Measurements from ENCODE around the gene BID.

BID gene

DNA sequence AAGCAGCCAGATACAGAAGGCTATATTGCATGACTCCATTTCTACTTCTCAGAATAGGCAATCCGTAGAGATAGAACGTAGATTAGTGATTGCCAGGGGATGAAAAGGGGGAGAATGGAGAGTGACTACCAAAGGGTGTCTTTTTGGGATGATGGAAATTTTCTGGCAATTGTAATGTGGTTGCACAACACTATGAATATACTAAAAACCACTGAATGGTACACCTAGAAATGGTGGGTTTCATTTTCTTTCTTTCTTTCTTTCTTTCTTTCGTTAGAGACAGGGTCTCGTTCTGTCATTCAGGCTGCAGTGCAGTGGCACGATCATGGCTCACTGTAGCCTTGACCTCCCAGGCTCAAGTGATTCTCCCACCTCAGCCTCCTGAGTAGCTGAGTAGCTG, 54.4 kb downstream of the BID start:
- ChIA-PET CTCF (interaction anchor here (1.1 kb wide), 1 partner anchor 13 kb away, joined by 4 read pairs; no protein-coding TSS in a partner anchor), POLR2A (no interaction called here)
- no peak for DNase-seq (ENCODE audit: extremely low spot score)

DNA sequence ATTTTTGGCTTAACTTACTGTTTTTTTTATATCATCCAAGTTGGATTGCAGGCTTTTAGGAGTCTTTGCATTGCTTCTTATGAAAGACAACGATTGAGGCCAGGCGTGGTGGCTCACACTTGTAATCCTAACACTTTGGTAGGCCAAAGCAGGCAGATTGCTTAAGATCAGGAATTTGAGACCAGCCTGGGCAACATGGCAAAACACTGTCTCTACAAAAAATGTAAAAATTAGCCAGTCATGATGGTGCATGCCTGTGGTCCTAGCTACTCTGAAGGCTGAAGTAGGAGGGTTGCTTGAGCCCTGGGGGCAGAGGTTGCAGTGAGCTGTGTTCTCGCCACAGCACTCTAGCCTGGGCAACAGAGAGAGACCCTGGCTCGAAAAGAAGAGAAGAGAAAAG, 56.6 kb downstream of the BID start:
- ChIA-PET CTCF (no interaction called here), POLR2A (no interaction called here)
- DNase-seq (ENCODE audit: extremely low spot score): no peak
- TF ChIP-seq, protein P1, sequence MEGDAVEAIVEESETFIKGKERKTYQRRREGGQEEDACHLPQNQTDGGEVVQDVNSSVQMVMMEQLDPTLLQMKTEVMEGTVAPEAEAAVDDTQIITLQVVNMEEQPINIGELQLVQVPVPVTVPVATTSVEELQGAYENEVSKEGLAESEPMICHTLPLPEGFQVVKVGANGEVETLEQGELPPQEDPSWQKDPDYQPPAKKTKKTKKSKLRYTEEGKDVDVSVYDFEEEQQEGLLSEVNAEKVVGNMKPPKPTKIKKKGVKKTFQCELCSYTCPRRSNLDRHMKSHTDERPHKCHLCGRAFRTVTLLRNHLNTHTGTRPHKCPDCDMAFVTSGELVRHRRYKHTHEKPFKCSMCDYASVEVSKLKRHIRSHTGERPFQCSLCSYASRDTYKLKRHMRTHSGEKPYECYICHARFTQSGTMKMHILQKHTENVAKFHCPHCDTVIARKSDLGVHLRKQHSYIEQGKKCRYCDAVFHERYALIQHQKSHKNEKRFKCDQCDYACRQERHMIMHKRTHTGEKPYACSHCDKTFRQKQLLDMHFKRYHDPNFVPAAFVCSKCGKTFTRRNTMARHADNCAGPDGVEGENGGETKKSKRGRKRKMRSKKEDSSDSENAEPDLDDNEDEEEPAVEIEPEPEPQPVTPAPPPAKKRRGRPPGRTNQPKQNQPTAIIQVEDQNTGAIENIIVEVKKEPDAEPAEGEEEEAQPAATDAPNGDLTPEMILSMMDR (IDR thresholded peaks at IDR 0.05; ENCODE audit: control extremely low read depth, extremely low read depth, low read depth, missing control alignments): no peak

More for the DNA sequence above, 54.4 kb downstream of the BID start:
- TF ChIP-seq, protein P1 (IDR thresholded peaks at IDR 0.05; ENCODE audit: control extremely low read depth, extremely low read depth, low read depth, missing control alignments): no peak

DNA sequence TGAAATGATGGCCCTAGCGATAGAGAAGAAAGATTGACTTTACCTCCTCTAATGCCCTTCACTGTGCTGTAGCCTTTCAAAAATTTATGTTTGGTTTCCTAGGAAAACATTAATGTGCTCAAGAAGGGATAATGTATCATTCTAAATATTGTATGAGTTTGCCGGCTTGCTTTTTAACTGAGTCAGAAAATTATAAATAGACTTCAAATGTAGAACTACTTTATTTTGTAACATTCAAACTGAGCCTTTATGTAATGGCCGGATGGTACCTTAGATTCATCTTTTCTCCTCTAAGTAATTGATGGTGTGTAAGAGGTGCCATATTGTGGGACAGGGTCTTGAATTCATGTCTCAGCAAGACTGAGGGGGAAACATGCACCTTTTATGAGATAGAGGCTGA, 57.7 kb downstream of the BID start:
- no peak for DNase-seq (ENCODE audit: extremely low spot score)
- ChIA-PET CTCF (no interaction called here), POLR2A (no interaction called here)
- TF ChIP-seq, protein P1 (IDR thresholded peaks at IDR 0.05; ENCODE audit: control extremely low read depth, extremely low read depth, low read depth, missing control alignments): no peak

DNA sequence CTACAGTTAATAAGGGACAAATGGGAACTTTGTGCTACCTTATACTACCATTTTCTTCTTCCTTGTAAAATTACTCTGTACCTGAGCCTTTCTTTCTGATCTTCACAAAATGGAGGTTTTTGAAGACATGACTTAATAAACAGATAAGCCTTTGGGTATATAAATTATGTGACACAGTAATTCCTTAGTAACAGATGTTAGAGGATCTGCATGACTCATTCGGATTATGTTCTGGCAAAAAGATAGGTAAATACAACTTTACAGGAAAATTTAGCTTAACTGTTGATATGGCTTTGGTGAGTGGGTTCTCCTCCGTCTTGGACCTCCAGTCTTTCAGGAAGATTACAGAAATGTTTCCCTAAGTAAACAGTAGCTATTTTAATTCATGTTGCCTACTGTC, 61.8 kb downstream of the BID start:
- ChIA-PET CTCF (interaction anchor here (2.6 kb wide), 1 partner anchor 30 kb away, joined by 5 read pairs; no protein-coding TSS in a partner anchor), POLR2A (no interaction called here)
- TF ChIP-seq, protein P1 (IDR thresholded peaks at IDR 0.05; ENCODE audit: control extremely low read depth, extremely low read depth, low read depth, missing control alignments): no peak
- DNase-seq (ENCODE audit: extremely low spot score): no peak

DNA sequence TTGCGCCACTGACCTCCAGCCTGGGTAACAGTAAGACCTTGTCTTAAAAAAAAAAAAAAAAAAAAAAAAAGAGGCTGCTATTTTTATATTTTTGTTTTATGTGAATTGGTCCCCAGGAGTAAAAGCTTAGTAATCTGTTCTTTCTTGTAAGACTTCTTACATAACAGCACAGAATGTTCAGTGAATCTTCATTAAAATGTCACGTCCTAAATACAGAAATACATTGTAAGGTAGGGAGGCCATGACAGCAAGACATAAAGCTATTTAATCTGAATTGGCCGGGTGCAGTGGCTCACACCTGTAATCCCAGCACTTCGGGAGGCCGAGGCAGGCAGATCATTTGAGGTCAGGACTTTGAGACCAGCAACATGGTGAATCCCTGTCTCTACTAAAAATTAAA, 64.2 kb downstream of the BID start:
- no peak for DNase-seq (ENCODE audit: extremely low spot score)
- TF ChIP-seq, protein P1 (IDR thresholded peaks at IDR 0.05; ENCODE audit: control extremely low read depth, extremely low read depth, low read depth, missing control alignments): no peak
- POLR2A ChIA-PET: interaction anchor here (0.7 kb wide), 1 partner anchor 16 kb away, joined by 4 read pairs; no protein-coding TSS in a partner anchor
- CTCF ChIA-PET: interaction anchor here (1.0 to 2.2 kb wide), 5 partner anchors 22 to 151 kb away, joined by 3 to 5 read pairs (median 3); no protein-coding TSS in a partner anchor

DNA sequence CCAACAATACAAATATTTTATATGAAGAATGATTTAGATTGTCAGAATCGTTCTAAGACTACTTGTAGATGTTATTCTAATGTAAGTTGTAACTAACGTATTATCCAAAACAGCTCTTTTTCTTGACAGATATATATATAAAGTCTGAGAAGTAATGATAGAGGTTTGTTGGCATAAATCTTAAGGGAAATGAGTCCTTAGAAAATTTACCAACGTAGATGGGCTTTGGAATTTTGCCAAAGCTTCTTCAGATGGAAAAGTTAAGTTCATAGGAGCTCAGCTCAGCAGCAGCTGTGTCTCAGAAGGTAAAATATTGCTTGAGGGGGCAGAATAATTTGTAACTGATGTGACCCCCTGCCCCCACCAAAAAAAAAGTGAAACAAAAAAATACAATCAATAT, 66.7 kb downstream of the BID start:
- ChIA-PET POLR2A (no interaction called here), CTCF (interaction anchor here (1.4 to 3.0 kb wide), 6 partner anchors 10 to 78 kb away, joined by 3 to 9 read pairs (median 4); no protein-coding TSS in a partner anchor)
- DNase-seq (ENCODE audit: extremely low spot score): no peak
- TF ChIP-seq, protein P1 (IDR thresholded peaks at IDR 0.05; ENCODE audit: control extremely low read depth, extremely low read depth, low read depth, missing control alignments): no peak

All from GM10248 (cell line).